PC-3 (cell line): ENCODE measurements around the gene LYRM4.

Source experiments
- CTCF ChIP-seq: fragments of 300-600 bp; sonication (generic); conservative IDR thresholded peaks from 2 replicates; pipeline ENCODE4 v1.5.1; 2017; ENCODE audit warnings: antibody characterized with exemption, low read depth, mild to moderate bottlenecking, low read length
- EZH2 ChIP-seq: fragments of 300-600 bp; sonication (generic); IDR thresholded peaks from one replicate; pipeline ENCODE4 v1.6.1; 2017; ENCODE audit warnings: antibody characterized with exemption, mild to moderate bottlenecking, low read length; ENCODE audit not compliant: unreplicated experiment
- EZH2phosphoT487 ChIP-seq: fragments of 300-600 bp; sonication (generic); IDR thresholded peaks from 2 replicates; pipeline ENCODE4 v1.6.1; 2018; ENCODE audit warnings: mild to moderate bottlenecking, antibody characterized with exemption, low read length, borderline replicate concordance

- no peak for TF ChIP-seq EZH2phosphoT487
- TF ChIP-seq CTCF, result no peak
- TF ChIP-seq EZH2, result no peak
Observed at GRCh38 chr6:5139828-5140771, 120.7 kb downstream of the LYRM4 start.
